Neuronal stem cell (in vitro differentiated cells): ENCODE measurements around the gene PLP2. TPM values are rescaled to one million over a fixed set of nuclear protein-coding genes. Genes with fewer than 3 reads are reported as not detected.
"Not testable (repeated sequence)": the region's sequence is repeated elsewhere in the genome, so short reads cannot be mapped to it uniquely, and the experiment has no call there.

ENCODE experiments used
- DNase-seq: peaks from one replicate; pipeline ENCODE4 v3.0.0-alpha.2; 2013; ENCODE audit warnings: low spot score
- H2AFZ ChIP-seq: one replicate; pipeline ENCODE4 v1.6.1; 2013; ENCODE audit warnings: mild to moderate bottlenecking, low read length, inconsistent platforms
- H2AK5ac ChIP-seq: 2 replicates; pipeline ENCODE4 v1.6.1; 2013; ENCODE audit warnings: low read depth, mild to moderate bottlenecking, inconsistent platforms, low read length, moderate library complexity, mixed read lengths
- H2BK120ac ChIP-seq: 2 replicates; pipeline ENCODE4 v1.6.1; 2013; ENCODE audit warnings: low read depth, mild to moderate bottlenecking, inconsistent platforms, low read length, moderate library complexity, mixed read lengths
- H2BK12ac ChIP-seq: one replicate; pipeline ENCODE4 v1.6.1; 2013; ENCODE audit warnings: low read length, inconsistent platforms
- H2BK15ac ChIP-seq: 2 replicates; pipeline ENCODE4 v1.6.1; 2013; ENCODE audit warnings: mild to moderate bottlenecking, low read length, inconsistent platforms, mixed read lengths
- H2BK5ac ChIP-seq: one replicate; pipeline ENCODE4 v1.6.1; 2013; ENCODE audit warnings: inconsistent platforms, mild to moderate bottlenecking, low read length, moderate library complexity
- H3K14ac ChIP-seq: one replicate; pipeline ENCODE4 v1.6.1; 2013; ENCODE audit warnings: low read length, inconsistent platforms
- H3K18ac ChIP-seq: 2 replicates; pipeline ENCODE4 v1.6.1; 2013; ENCODE audit warnings: low read length, inconsistent platforms
- H3K23ac ChIP-seq: 2 replicates; pipeline ENCODE4 v1.6.1; 2013; ENCODE audit warnings: low read depth, mild to moderate bottlenecking, mixed read lengths, low read length, inconsistent platforms; ENCODE audit not compliant: poor library complexity
- H3K27ac ChIP-seq: replicated peaks from 3 replicates; pipeline ENCODE4 v1.5.1; 2013; ENCODE audit warnings: low read length, inconsistent platforms
- H3K27me3 ChIP-seq, 3 experiments: 2 replicates each; pipeline ENCODE4 v1.6.1; 2013; ENCODE audit warnings: low read length in 3 of 3, mild to moderate bottlenecking in 2 of 3, inconsistent platforms in 1 of 3, low read depth in 1 of 3, mixed read lengths in 1 of 3, moderate library complexity in 1 of 3; ENCODE audit not compliant: control insufficient read depth in 3 of 3, insufficient read depth in 3 of 3
- H3K36me3 ChIP-seq, 2 donors: replicated peaks in 1 of 2; 2 replicates each; pipeline ENCODE4 v1.6.1; 2013; ENCODE audit warnings: low read length in 2 of 2; ENCODE audit not compliant: control insufficient read depth in 2 of 2, insufficient read depth in 2 of 2
- H3K4ac ChIP-seq: 2 replicates; pipeline ENCODE4 v1.6.1; 2013; ENCODE audit warnings: inconsistent platforms, mild to moderate bottlenecking, low read length, moderate library complexity
- H3K4me1 ChIP-seq, 2 donors: 1 replicate in 1 of 2; 2 replicates in 1 of 2; pipeline ENCODE4 v1.6.1; 2013; ENCODE audit warnings: low read length in 2 of 2, low read depth in 1 of 2; ENCODE audit not compliant: control insufficient read depth in 2 of 2, insufficient read depth in 1 of 2
- H3K4me2 ChIP-seq: one replicate; pipeline ENCODE4 v1.6.1; 2013; ENCODE audit warnings: mild to moderate bottlenecking, low read length, inconsistent platforms; ENCODE audit not compliant: insufficient read depth, poor library complexity, severe bottlenecking
- H3K4me3 ChIP-seq, 2 donors: 2 replicates each; pipeline ENCODE4 v1.5.1; 2013; ENCODE audit warnings: low read length in 2 of 2, mild to moderate bottlenecking in 2 of 2, inconsistent platforms in 1 of 2, moderate library complexity in 1 of 2
- H3K79me1 ChIP-seq: one replicate; pipeline ENCODE4 v1.6.1; 2013; ENCODE audit warnings: low read depth, mild to moderate bottlenecking, inconsistent platforms, low read length, moderate library complexity
- H3K9ac ChIP-seq: one replicate; pipeline ENCODE4 v1.6.1; 2013; ENCODE audit warnings: mild to moderate bottlenecking, low read depth, low read length, inconsistent platforms; ENCODE audit not compliant: poor library complexity
- H3K9me3 ChIP-seq, 2 donors: replicated peaks in 1 of 2; 2 replicates each; pipeline versions ENCODE3 to v1.6.1; 2013; ENCODE audit warnings: low read length in 2 of 2, mild to moderate bottlenecking in 2 of 2, inconsistent platforms in 1 of 2, low read depth in 1 of 2, mixed read lengths in 1 of 2, moderate library complexity in 1 of 2; ENCODE audit not compliant: control insufficient read depth in 2 of 2, insufficient read depth in 1 of 2
- H4K8ac ChIP-seq: one replicate; pipeline ENCODE4 v1.6.1; 2013; ENCODE audit warnings: low read depth, mild to moderate bottlenecking, inconsistent platforms, low read length, moderate library complexity
- H4K91ac ChIP-seq: one replicate; pipeline ENCODE4 v1.6.1; 2013; ENCODE audit warnings: low read length, low read depth, mild to moderate bottlenecking, inconsistent platforms; ENCODE audit not compliant: poor library complexity
- WGBS, 2 donors: extraction: QIAGEN DNeasy Blood & Tissue Kit; methylation state at CpG; one replicate each; pipeline ENCODE4 v1.1.7; 2013; ENCODE audit warnings: missing lambda C conversion rate in 2 of 2, mixed read lengths in 1 of 2; ENCODE audit not compliant: insufficient read length in 2 of 2, insufficient replicate concordance in 1 of 2; ENCODE audit errors: extremely low coverage in 2 of 2; 5-methylcytosine and 5-hydroxymethylcytosine counted together
- polyA plus RNA-seq, 2 experiments: library from polyadenylated mRNA; stranded (reverse); fragments of 200-250 nt; gene quantifications; one replicate each; pipeline ENCODE4 v1.2.3, GENCODE V29; 2013

PLP2 gene
- polyA plus RNA-seq (2013, experiment 1 of 2) = 3.8 TPM
- 3.8 TPM for polyA plus RNA-seq (2013, experiment 2 of 2)

GRCh38 chrX:49171752-49172279, at the start of gene PLP2:
TSS of gene PLP2 (plus strand) at chrX:49171898. CDS start at chrX:49172001, 103 bp downstream.
- Histone ChIP-seq H3K4me3 (peak within 1 kb of the TSS; percentile 17 to 75), H4K91ac (no peak within 1 kb of the TSS), H3K9me3 (no peaks in the 10 kb centered on the region), H3K4me2 (peak within 1 kb of the TSS; percentile 62), H4K8ac (no peak within 1 kb of the TSS), H3K79me1 (no peaks in the 10 kb centered on the region), H2BK5ac (no peak within 1 kb of the TSS), H2BK15ac (no peak within 1 kb of the TSS), H3K27me3 (peaks cover 4 to 38% (median 23%) of the 10 kb centered on the region in 3 experiments), H2BK12ac (no peak within 1 kb of the TSS), H2AFZ (peak within 1 kb of the TSS; percentile 87), H3K18ac (peak within 1 kb of the TSS; percentile 80), H3K23ac (no peak within 1 kb of the TSS), H3K9ac (no peak within 1 kb of the TSS), H2AK5ac (no peak within 1 kb of the TSS), H3K4ac (no peak within 1 kb of the TSS), H3K27ac (no peak within 1 kb of the TSS), H3K4me1 (peaks cover 0 to 4% of the 10 kb centered on the region in 2 donors), H2BK120ac (no peak within 1 kb of the TSS), H3K14ac (no peak within 1 kb of the TSS), H3K36me3 (no peaks in the 10 kb centered on the region)
- WGBS, 2 donors = no CpG with 5 or more reads among the region's 46 CpGs
- no peak for DNase-seq

- H3K4me1 ChIP-seq = peaks cover 0 to 2% of the 10 kb centered on the region in 2 donors
- H2BK5ac ChIP-seq = no peak overlapping the region
- peaks cover 1% of the 10 kb centered on the region for H3K79me1 ChIP-seq
- no peak overlapping the region for H3K23ac ChIP-seq
- no CpG with 5 or more reads among the region's 5 CpGs for WGBS, 2 donors
- H3K18ac ChIP-seq = no peak overlapping the region
- no peak overlapping the region for H3K4ac ChIP-seq
- H2BK12ac ChIP-seq = no peak overlapping the region
- H3K36me3 ChIP-seq = peaks cover 10 to 23% of the 10 kb centered on the region in 2 donors
- H3K27ac ChIP-seq = no peak overlapping the region
- no peaks in the 10 kb centered on the region for H3K9me3 ChIP-seq
- H3K14ac ChIP-seq = no peak overlapping the region
- no peak overlapping the region for H2BK120ac ChIP-seq
- H2AK5ac ChIP-seq = no peak overlapping the region
- H3K27me3 ChIP-seq = no peaks in the 10 kb centered on the region
- DNase-seq = no peak
- H4K8ac ChIP-seq = no peak overlapping the region
- H3K4me3 ChIP-seq = peak overlapping the region in 1 of 2 donors; percentile 74
- H2AFZ ChIP-seq = no peak overlapping the region
- H3K4me2 ChIP-seq = peak overlapping the region; percentile 42
- no peak overlapping the region for H2BK15ac ChIP-seq
- no peak overlapping the region for H3K9ac ChIP-seq
- no peak overlapping the region for H4K91ac ChIP-seq
These were observed 49.2 kb upstream of the PLP2 start for GRCh38 chrX:49122499-49122898.

GRCh38 chrX:49127742-49128258, 43.9 kb upstream of the PLP2 start:
- not testable (repeated sequence) for H3K9me3 ChIP-seq, H3K79me1 ChIP-seq, H3K4me2 ChIP-seq, H3K4me1 ChIP-seq, H4K8ac ChIP-seq, H2BK5ac ChIP-seq, H3K27me3 ChIP-seq, H3K23ac ChIP-seq, H3K4ac ChIP-seq, H3K4me3 ChIP-seq, H2AFZ ChIP-seq, H2AK5ac ChIP-seq, H2BK15ac ChIP-seq, H3K18ac ChIP-seq, H2BK12ac ChIP-seq, DNase-seq, H3K14ac ChIP-seq, H3K9ac ChIP-seq, H3K36me3 ChIP-seq, H4K91ac ChIP-seq, H3K27ac ChIP-seq, H2BK120ac ChIP-seq
- no CpG with 5 or more reads among the region's 13 CpGs for WGBS, 2 donors

- no peak overlapping the region for H2BK120ac ChIP-seq
- no peak overlapping the region for H3K18ac ChIP-seq
- H3K9me3 ChIP-seq = no peaks in the 10 kb centered on the region
- H3K79me1 ChIP-seq = no peaks in the 10 kb centered on the region
- no peak overlapping the region for H2BK5ac ChIP-seq
- DNase-seq = no peak
- H2BK15ac ChIP-seq = no peak overlapping the region
- no peak overlapping the region for H2AFZ ChIP-seq
- H4K91ac ChIP-seq = no peak overlapping the region
- no peaks in the 10 kb centered on the region for H3K4me1 ChIP-seq
- WGBS, 2 donors = no CpG with 5 or more reads among the region's 4 CpGs
- no peaks in the 10 kb centered on the region for H3K36me3 ChIP-seq
- H2BK12ac ChIP-seq = no peak overlapping the region
- H3K9ac ChIP-seq = no peak overlapping the region
- H3K4ac ChIP-seq = no peak overlapping the region
- H3K23ac ChIP-seq = no peak overlapping the region
- H3K4me2 ChIP-seq = no peak overlapping the region
- no peak overlapping the region for H3K14ac ChIP-seq
- no peak overlapping the region for H3K27ac ChIP-seq
- no peak overlapping the region for H4K8ac ChIP-seq
- no peak overlapping the region for H3K4me3 ChIP-seq
- H3K27me3 ChIP-seq = no peaks in the 10 kb centered on the region
- H2AK5ac ChIP-seq = no peak overlapping the region
These were observed 42.3 kb upstream of the PLP2 start for GRCh38 chrX:49129427-49129826.
